ENCODE measurements around the gene USP51.
"Not testable (repeated sequence)": the region's sequence is repeated elsewhere in the genome, so short reads cannot be mapped to it uniquely, and the experiment has no call there.

USP51 gene

GRCh38 chrX:55489314-55490009 is at the start of gene USP51:
TSS of gene USP51 (minus strand) at chrX:55489848. CDS start at chrX:55488939, 909 bp downstream.
- no peak for DNase-seq (ENCODE audit: low read depth)

DNA sequence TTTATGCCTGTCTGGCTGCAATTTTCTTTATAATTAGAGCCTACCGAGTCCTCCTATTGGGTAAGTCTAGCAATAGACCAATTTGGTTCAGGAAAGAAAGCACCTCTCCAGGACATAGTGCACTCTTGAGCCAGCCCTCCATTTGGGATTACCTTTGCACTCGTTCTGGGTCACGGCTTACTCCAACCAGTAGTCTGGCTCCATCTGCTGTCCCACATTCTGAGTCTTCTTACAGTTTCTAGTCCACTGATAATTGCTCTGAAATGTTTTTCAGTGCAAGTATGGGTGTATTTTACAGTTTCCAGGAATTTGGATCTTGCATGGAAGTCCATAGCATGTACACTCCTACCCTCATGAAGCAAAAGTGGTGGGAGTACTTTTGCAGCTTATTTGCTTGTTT is 34.8 kb upstream of the USP51 start:
- no peak for DNase-seq (ENCODE audit: low read depth)

- no peak for DNase-seq (ENCODE audit: low read depth)
These were observed 33.7 kb upstream of the USP51 start for GRCh38 chrX:55523356-55523755.

DNA sequence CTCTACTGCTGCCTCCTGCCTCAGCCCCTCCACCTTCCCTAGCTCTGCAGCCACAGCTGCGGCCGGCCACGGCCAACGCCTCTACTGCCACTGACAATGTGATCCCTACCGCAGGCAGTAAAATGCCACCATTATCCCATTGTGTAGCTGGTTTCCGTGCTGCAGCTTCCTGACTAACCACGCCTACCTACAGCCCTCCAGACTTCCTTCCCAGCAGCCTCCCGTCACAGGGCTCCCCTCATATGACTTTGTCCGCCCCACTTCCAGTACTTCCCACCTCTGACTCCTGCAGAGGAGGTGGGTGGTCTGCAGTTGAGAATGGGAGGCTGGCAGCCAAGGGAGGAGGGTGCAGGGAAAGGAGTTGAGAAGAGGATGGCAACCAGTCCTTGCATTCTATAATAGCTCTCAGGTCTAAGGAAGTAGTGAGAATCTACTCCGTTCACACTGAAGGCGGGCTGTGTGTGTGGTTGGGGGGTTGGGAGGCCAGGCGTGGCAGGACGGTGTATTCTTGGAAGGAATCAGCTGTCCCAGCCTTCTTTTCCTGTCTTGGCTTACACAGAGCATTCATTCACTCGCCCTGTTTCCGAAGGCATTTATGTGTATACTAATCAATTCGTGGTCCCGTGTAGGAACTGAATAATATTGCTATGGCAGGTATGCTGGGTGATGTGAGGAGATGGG is 33.1 kb upstream of the USP51 start:
- DNase-seq (ENCODE audit: low read depth): no peak

DNA sequence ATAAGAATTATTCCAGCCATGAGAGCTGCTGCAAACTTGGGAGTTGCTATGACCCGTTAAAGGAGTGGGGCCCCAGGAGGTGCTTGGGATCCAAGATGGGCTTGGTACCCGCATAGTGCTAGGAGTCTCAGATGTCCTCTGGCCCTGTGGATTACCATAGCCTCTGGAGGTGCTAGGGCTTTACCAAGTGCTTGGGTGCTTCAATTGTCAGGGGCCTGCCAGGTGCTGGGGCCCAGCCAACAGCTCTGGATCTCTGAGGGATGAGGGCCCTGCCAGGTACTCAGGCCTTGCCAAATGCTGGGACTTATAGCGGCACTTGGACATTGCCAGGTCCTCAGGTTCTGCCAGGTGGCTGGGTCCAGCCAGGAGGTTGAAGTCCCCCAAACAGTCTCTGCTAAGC is 32.0 kb upstream of the USP51 start:
- no peak for DNase-seq (ENCODE audit: low read depth)

DNA sequence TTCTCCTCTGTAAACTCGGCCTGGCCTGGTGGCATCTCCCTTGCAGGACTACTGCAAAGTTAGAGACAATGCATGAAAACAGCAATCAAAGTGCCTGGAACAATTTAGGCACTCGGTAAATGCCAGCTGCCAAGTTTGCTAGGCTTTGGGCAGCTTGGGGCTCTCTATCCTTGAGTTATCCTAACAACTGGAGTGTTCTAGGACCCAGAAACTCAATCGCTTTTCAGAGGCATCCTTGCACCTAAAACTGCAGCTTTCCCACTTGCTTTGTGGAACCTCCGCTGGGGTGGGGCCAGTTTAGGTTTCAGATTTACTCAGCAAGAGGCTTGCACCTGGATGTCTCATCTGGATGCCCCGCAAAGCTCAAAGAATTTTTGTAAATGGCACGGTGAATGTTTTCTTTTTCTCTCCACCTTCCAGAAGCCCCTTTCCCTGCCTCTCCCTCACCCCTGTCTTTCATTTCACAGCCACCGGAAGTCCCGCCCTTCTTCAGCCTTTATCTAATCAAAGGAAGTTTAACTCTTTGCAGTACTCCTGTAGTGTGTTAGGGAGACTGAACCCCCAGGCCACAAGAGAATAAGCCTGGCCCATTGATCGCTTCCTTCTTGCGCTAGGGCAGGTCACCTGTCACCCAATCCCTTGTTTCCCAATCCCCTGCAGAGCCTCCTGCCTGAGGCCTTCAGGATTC is 27.3 kb upstream of the USP51 start:
- not testable (repeated sequence) for DNase-seq (ENCODE audit: low read depth)

GRCh38 chrX:55513045-55513737 is 23.5 kb upstream of the USP51 start:
- DNase-seq (ENCODE audit: low read depth): not testable (repeated sequence)

DNA sequence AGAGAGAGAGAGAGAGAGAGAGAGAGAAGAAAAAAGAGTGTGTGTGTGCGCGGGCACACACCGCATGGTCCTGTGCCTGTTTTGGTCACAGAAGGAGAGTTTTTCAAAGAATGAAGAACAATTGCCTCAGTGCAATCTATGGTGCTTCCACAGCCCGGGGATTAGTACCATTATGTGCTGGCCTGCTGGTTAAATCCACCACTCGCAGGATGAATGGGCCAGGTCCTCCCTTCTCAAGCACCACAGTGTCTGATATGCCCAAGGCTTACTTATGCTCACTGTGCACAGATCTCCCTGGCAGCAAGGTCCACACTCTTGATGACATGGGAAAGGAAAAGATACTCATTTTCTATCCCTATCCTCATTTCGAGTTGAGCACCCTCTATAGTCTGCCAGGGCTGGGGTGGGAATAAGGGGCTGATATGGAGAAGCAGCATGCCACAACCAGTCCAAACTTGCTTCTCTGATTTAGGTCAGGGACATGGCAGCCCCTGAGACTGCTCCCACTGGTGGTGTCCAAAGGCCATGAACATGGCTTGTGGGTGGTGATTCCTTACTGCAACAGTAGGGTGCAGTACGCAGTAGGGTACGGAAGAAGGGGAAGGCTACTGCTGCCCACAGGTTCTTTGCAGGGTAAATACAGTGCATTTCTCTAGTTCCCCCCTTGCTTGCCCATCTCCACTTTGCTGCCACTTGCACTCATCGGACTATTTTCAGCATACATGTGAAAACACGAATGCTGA is 18.9 kb upstream of the USP51 start:
- not testable (repeated sequence) for DNase-seq (ENCODE audit: low read depth)

DNA sequence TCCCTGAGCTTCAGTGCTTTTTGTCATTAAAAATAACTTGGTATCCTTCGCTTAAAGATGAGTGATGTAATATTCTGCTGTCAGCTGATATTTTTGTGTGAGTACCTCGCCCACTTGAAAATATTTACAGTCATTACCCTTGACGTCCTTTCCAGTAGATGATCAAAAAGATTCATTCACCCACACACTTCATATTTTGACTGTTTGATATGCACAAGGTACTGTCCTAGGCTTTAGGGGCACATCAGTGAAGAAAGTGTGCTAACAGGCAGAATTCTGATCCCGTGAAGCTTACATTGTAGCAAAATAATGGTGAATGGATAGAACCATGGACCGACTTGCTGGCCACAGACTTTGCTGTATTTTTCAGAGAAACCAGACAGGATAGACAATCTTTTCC is 18.1 kb upstream of the USP51 start:
- not testable (repeated sequence) for DNase-seq (ENCODE audit: low read depth)

GRCh38 chrX:55507010-55507409 is 17.4 kb upstream of the USP51 start:
- not testable (repeated sequence) for DNase-seq (ENCODE audit: low read depth)

DNA sequence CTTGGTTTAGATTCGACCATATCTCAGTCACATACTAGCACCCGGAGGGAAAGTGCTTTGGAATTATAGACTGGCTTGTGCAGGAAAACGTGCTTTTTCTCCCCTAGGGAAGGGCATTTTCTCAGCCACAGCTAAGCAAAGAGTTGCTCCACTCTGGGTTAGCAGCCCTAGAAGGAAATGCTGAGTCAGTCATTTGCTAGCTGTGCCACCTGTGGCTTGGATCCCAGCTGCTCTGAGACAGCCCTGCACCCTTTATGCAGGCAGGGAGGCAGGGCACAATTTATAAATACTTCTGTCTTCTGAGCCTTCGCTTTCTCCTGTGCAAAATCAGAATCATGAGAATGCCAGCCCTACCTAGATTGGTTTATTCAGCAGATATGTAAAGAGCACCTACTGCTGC is 1.3 kb upstream of the USP51 start:
- DNase-seq (ENCODE audit: low read depth): no peak

DNA sequence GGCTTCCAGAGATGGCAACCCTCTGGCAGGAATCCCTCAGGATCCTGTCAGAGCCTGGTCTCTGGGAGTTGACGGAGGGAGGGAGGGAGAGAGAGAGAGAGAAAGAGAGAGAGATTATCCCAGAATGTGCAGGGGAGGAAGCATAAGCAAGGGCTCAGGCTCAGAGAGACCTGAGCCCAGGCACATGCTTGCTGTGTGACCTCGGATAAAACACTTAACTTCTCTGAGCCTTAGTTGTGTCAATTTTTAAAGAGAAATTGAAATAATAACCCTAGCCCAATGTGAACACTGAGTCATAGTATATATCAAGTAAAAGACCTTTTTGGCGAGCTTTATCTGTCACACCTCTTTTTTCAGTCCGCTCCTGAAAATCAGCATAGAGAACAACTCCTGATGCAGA is 473 bp upstream of the USP51 start:
- DNase-seq (ENCODE audit: low read depth): no peak

DNA sequence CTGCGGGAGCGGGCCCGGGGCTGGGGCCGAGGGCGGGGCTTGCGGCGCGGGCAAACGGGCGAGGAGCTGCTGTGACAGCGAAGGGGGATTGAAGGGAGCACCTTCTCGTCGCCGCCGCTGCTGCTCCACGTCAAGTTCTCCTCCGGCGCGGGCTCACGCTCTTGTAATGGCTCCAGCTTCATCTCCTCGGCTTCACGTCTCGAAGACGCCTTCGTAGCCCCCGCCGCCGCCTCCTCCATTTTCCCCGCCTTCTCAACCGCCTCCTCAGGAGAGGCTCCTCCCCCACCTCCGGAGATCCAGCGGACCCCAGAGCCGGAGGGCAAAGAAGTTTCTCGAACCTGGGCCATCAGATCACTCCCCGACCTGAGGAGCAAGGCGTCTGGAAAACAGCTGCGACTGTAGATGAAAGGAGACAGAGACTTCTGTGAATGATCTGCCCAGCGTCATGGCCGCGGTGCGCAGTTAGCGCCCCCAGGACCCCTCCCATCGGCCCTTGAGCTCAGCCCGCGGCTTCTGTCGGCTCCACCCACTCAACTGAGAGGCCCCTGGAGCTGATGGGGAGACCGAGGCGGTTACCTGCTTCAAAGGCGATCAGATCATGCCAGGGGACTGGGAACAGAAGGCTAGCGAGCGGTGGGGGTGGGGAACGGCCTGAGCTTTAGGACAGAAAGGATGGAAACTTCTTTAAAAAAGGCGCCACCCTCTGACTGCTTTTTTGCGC is 895 bp downstream of the USP51 start:
- peak; percentile 39 for DNase-seq (ENCODE audit: low read depth)

DNA sequence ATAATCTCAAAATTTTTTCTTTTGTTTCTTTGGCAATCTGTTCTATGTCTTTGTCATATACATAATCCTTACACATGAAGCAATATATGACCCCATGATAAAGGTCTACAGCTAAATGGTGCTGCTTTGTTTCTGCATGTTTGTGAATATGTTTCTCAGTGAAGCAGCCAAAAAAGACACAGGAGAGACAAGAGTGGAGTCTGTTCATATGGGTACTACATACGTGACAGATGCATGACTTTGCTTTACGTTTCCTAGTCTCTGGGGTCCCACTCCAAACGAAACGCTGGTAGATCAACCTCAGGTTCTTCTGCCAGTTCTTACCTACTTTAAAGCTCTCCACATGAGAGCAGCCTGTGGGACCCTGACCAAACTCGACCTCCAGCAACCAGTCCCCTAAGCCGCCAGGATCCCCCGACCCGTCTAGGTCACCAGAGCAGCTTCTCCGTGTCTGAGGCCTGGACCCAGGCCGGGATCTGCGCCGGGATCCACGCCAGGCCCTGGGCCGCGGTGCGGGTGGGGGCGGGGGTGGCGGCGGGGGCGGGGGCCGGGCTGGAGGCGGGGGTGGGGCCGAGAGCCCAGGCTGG is 1.5 kb downstream of the USP51 start:
- no peak for DNase-seq (ENCODE audit: low read depth)

GRCh38 chrX:55487143-55487542 is 2.5 kb downstream of the USP51 start:
- DNase-seq (ENCODE audit: low read depth): no peak

GRCh38 chrX:55486736-55487135 is 2.9 kb downstream of the USP51 start:
- no peak for DNase-seq (ENCODE audit: low read depth)

DNA sequence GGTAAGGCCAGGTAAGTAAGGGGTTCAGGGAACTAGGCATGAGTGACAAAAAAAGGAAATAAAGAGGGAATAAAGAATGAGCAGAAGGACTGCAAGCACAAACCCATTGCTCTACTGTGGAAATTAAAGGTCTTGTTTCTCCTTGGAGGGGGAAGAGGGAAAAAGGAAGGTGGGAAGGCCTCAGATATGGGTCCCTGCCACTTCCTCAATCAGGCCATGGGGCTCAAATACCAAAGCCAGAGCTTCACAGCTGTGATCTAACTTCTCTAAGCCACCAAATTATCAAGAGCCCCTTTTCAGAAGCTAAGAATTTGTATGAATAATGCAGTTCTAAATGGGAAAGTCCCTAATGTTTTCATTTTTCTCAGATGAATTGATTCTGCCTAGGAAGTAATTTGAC is 4.7 kb downstream of the USP51 start:
- DNase-seq (ENCODE audit: low read depth): no peak

GRCh38 chrX:55480390-55481062 is 9.1 kb downstream of the USP51 start:
- DNase-seq (ENCODE audit: low read depth): no peak

DNA sequence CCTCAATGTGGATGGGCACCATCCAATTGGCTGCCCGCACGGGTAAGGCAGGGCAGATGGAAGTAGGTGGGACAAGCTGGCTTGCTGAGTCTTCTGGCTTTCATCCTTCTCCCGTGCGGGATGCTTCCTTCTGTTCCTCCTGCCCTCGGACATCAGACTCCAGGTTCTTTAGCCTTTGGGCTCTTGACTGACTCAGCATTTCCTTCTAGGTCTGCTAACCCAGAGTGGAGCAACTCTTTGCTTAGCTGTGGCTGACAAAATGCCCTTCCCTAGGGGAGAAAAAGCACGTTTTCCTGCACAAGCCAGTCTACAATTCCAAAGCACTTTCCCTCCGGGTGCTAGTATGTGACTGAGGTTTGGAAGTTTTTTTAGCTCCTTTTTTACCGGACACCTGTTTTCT is 9.7 kb downstream of the USP51 start:
- DNase-seq (ENCODE audit: low read depth): not testable (repeated sequence)

GRCh38 chrX:55465791-55466190 is 23.9 kb downstream of the USP51 start:
- DNase-seq (ENCODE audit: low read depth): not testable (repeated sequence)

Measured in T-helper 22 cell (primary cell).